ENCODE results near the gene CSNK1G2. TPM values are rescaled to one million over a fixed set of nuclear protein-coding genes. Genes with fewer than 3 reads are reported as not detected.

CSNK1G2 gene
- total and polyA plus RNA-seq, 2 of the 13 experiments (the other 11 are each of a cell fraction or from before 2014, with no cell fraction given) = 53.8 to 72.5 TPM

- Histone ChIP-seq H2AFZ (ENCODE audit: low read length) (no peak overlapping the region), H4K20me1 (ENCODE audit: insufficient read depth, low read length) (peaks cover under 1% of the 10 kb centered on the region; the same call in 1 of the 2 replicates), H3K27ac (ENCODE audit: extremely low read length, insufficient read depth, low read length) (no peak overlapping the region), H3K79me2 (ENCODE audit: insufficient read depth, low read length) (peaks cover 4% of the 10 kb centered on the region), H3K9ac (ENCODE audit: insufficient read depth, low read depth, low read length) (no peak overlapping the region), H3K4me3 (replicated peaks in 1 of 3; ENCODE audit: insufficient read depth in 1 of 3, low read depth in 2 of 3, low read length in 3 of 3) (no peak overlapping the region), H3K9me3 (ENCODE audit: low read length) (no peaks in the 10 kb centered on the region; the same call in 1 of the 2 replicates), H3K4me2 (ENCODE audit: low read depth, low read length) (0 out of 2 replicates have a peak overlapping the region, but pooled peaks have one; percentile 9), H3K36me3 (replicated peaks in 1 of 2; ENCODE audit: control insufficient read depth in 1 of 2, insufficient read depth in 2 of 2, low read length in 2 of 2) (no peaks in the 10 kb centered on the region), H3K4me1 (ENCODE audit: insufficient read depth, low read length) (peaks cover 38% of the 10 kb centered on the region), H3K27me3 (ENCODE audit: control insufficient read depth in 1 of 2, insufficient read depth in 2 of 2, low read length in 2 of 2) (no peaks in the 10 kb centered on the region; a peak in 1 of 5 replicates)
- POLR2A ChIA-PET = interaction anchor here (1.4 kb wide), 1 partner anchor 123 kb away, joined by 3 read pairs; no protein-coding TSS in a partner anchor
- FAIRE-seq (no peak), DNase-seq (ENCODE audit: low spot score) (no peak), ATAC-seq (no peak)
- in situ Hi-C loops (cut with HindIII; ENCODE audit: extremely low pct_ligation_motif_present, low pct_unique_long_range_greater_than_20kb) = loop anchor here (10.0 kb wide), 1 partner anchor 128 kb away; no protein-coding TSS in a partner anchor
- WGBS (ENCODE audit: low lambda C conversion rate) = 63% methylated on average over 18 of the region's 24 CpGs
- intact Hi-C loops (cut with micrococcal nuclease; ENCODE audit: unreplicated experiment) = no loop called here
- BruUV-seq (replicated peaks) = no TSS peak
- CTCF ChIA-PET (ENCODE audit: low intra/inter-chr PET ratio, low total read pairs) = no interaction called here
- no peak for TF ChIP-seq KDM3A (CRISPR knock-in tag; IDR thresholded peaks at IDR 0.05; ENCODE audit: low read depth)
- no peak for TF ChIP-seq ZFYVE20 (CRISPR knock-in tag; IDR thresholded peaks at IDR 0.05; ENCODE audit: borderline replicate concordance, low read depth)
- TF ChIP-seq ZNF652 (CRISPR knock-in tag; IDR thresholded peaks at IDR 0.05; ENCODE audit: borderline replicate concordance, low read depth) = no peak
- TF ChIP-seq ZNF12 (CRISPR knock-in tag; IDR thresholded peaks at IDR 0.05) = peak; percentile 96
- TF ChIP-seq ASH2L (IDR thresholded peaks at IDR 0.05; ENCODE audit: insufficient read length, low read depth, low read length) = no peak
- no peak for TF ChIP-seq SETDB1 (CRISPR knock-in tag; IDR thresholded peaks at IDR 0.05; ENCODE audit: borderline replicate concordance)
- no peak for TF ChIP-seq ZNF264 (CRISPR knock-in tag; IDR thresholded peaks at IDR 0.05)
- TF ChIP-seq ATRX (CRISPR knock-in tag; IDR thresholded peaks at IDR 0.05; ENCODE audit: borderline replicate concordance) = no peak
- TF ChIP-seq ZNF569 (CRISPR knock-in tag; IDR thresholded peaks at IDR 0.05; ENCODE audit: borderline replicate concordance) = no peak
- TF ChIP-seq KDM1A (CRISPR knock-in tag; IDR thresholded peaks at IDR 0.05) = no peak
- TF ChIP-seq SSRP1 (CRISPR knock-in tag; IDR thresholded peaks at IDR 0.05) = no peak
- TF ChIP-seq IRF2 (CRISPR knock-in tag; IDR thresholded peaks at IDR 0.05) = no peak
- TF ChIP-seq ZBTB38 (CRISPR knock-in tag; IDR thresholded peaks at IDR 0.05) = 0 out of 2 replicates have a peak, but pooled peaks have one; percentile 21
- peak; percentile 37 for TF ChIP-seq AGO1 (IDR thresholded peaks at IDR 0.05; ENCODE audit: low read depth, low read length, poor library complexity, severe bottlenecking)
- no peak for TF ChIP-seq ZFP36L1 (CRISPR knock-in tag; IDR thresholded peaks at IDR 0.05)
- TF ChIP-seq ZNF329 (CRISPR knock-in tag; IDR thresholded peaks at IDR 0.05; ENCODE audit: low read depth) = peak; percentile 98
- TF ChIP-seq ZNF687 (CRISPR knock-in tag; IDR thresholded peaks at IDR 0.05) = peak; percentile 38
- TF ChIP-seq ZNF556 (CRISPR knock-in tag; IDR thresholded peaks at IDR 0.05; ENCODE audit: borderline replicate concordance) = no peak
- no peak for TF ChIP-seq MZF1 (CRISPR knock-in tag; IDR thresholded peaks at IDR 0.05; ENCODE audit: borderline replicate concordance)
- no peak for TF ChIP-seq TGIF2 (CRISPR knock-in tag; IDR thresholded peaks at IDR 0.05)
Observed at GRCh38 chr19:1936916-1937610, 3.9 kb upstream of the CSNK1G2 start.
